HEK293 (cell line): ENCODE results near the gene CFAP97D2.

Experiments
- CTCF ChIA-PET: fragments of 350-600 bp; formaldehyde crosslinking; extraction: SDS; loops from one replicate; lab custom pipeline; 2021; ENCODE audit warnings: antibody characterized with exemption; lab: Yijun Ruan, JAX
- POLR2A ChIA-PET: fragments of 300-600 bp; formaldehyde crosslinking; extraction: SDS; loops from one replicate; lab custom pipeline; 2020; ENCODE audit warnings: antibody characterized with exemption, inconsistent platforms; lab: Yijun Ruan, JAX
- H3K27ac ChIP-seq: fragments of 200-500 bp; sonication (Bioruptor generic); 2 replicates; pipeline ENCODE4 v1.5.1; 2014; ENCODE audit warnings: low read depth, low read length, control low read depth, inconsistent platforms; ENCODE audit errors: extremely low read depth
- H3K36me3 ChIP-seq, 2 experiments: fragments of 200-500 bp in 1 of 2; sonication (Bioruptor generic) in 1 of 2; 1 replicate in 1 of 2; 2 replicates in 1 of 2; pipeline ENCODE4 v1.5.1; 2014 to 2017; ENCODE audit warnings: inconsistent platforms in 2 of 2, low read length in 2 of 2; ENCODE audit not compliant: control insufficient read depth in 2 of 2, insufficient read depth in 1 of 2
- H3K4me1 ChIP-seq: fragments of 200-500 bp; sonication (Bioruptor generic); 2 replicates; pipeline ENCODE4 v1.5.1; 2014; ENCODE audit warnings: mild to moderate bottlenecking, low read length, inconsistent platforms; ENCODE audit not compliant: control insufficient read depth, insufficient read depth
- H3K4me3 ChIP-seq: 2 replicates; pipeline ENCODE4 v1.5.1; 2011; ENCODE audit warnings: low read depth, mild to moderate bottlenecking, control low read depth, low read length, moderate library complexity
- H3K9me3 ChIP-seq: fragments of 200-500 bp; sonication (Bioruptor generic); 2 replicates; pipeline ENCODE4 v1.5.1; 2014; ENCODE audit warnings: low read depth, low read length, inconsistent platforms; ENCODE audit not compliant: control insufficient read depth, insufficient read depth
- GLI2 ChIP-seq: fragments of 450-650 bp; formaldehyde crosslinking; IDR thresholded peaks from 2 replicates; pipeline ENCODE4; 2017; ENCODE audit warnings: missing biosample characterization, missing genetic modification characterization, low read depth, borderline replicate concordance
- GLIS1 ChIP-seq: fragments of 450-650 bp; formaldehyde crosslinking; IDR thresholded peaks from 2 replicates; pipeline ENCODE4 v1.5.1; 2016; ENCODE audit warnings: missing biosample characterization, missing genetic modification characterization
- OSR2 ChIP-seq: fragments of 450-650 bp; formaldehyde crosslinking; IDR thresholded peaks from 2 replicates; pipeline ENCODE4 v1.5.1; 2016; ENCODE audit warnings: missing biosample characterization, missing genetic modification characterization
- RBAK ChIP-seq: fragments of 450-650 bp; formaldehyde crosslinking; IDR thresholded peaks from 2 replicates; pipeline ENCODE4 v1.5.1; 2016; ENCODE audit warnings: missing biosample characterization, missing genetic modification characterization
- WT1 ChIP-seq: fragments of 450-650 bp; formaldehyde crosslinking; IDR thresholded peaks from 2 replicates; pipeline ENCODE4 v1.5.1; 2016; ENCODE audit warnings: missing biosample characterization, missing genetic modification characterization
- ZBTB17 ChIP-seq: fragments of 450-650 bp; formaldehyde crosslinking; IDR thresholded peaks from 2 replicates; pipeline ENCODE4 v1.5.1; 2016; ENCODE audit warnings: missing biosample characterization, missing genetic modification characterization
- ZBTB20 ChIP-seq: fragments of 450-650 bp; formaldehyde crosslinking; IDR thresholded peaks from 2 replicates; pipeline ENCODE4 v1.5.1; 2016; ENCODE audit warnings: missing biosample characterization, missing genetic modification characterization
- ZFHX2 ChIP-seq: fragments of 450-650 bp; formaldehyde crosslinking; conservative IDR thresholded peaks from 2 replicates; pipeline ENCODE4 v1.5.1; 2016; ENCODE audit warnings: missing biosample characterization, missing genetic modification characterization
- ZIC2 ChIP-seq: fragments of 450-650 bp; formaldehyde crosslinking; IDR thresholded peaks from 2 replicates; pipeline ENCODE4 v1.5.1; 2016; ENCODE audit warnings: missing biosample characterization, missing genetic modification characterization
- ZNF214 ChIP-seq: fragments of 450-650 bp; formaldehyde crosslinking; IDR thresholded peaks from 2 replicates; pipeline ENCODE4 v1.5.1; 2017; ENCODE audit warnings: missing biosample characterization, mild to moderate bottlenecking, missing genetic modification characterization, borderline replicate concordance
- ZNF248 ChIP-seq: fragments of 450-650 bp; formaldehyde crosslinking; IDR thresholded peaks from 2 replicates; pipeline ENCODE4 v1.5.1; 2017; ENCODE audit warnings: missing biosample characterization, missing genetic modification characterization
- ZNF274 ChIP-seq, 2 experiments: fragments of 200-500 bp in 1 of 2; fragments of 450-650 bp in 1 of 2; sonication (Bioruptor generic) in 1 of 2; formaldehyde crosslinking in 1 of 2; IDR thresholded peaks; 2 replicates each; pipeline versions ENCODE4 v1.5.1 to v1.6.1; 2014 to 2016; ENCODE audit warnings: borderline replicate concordance in 1 of 2, inconsistent platforms in 1 of 2, low read length in 1 of 2, missing biosample characterization in 1 of 2, missing genetic modification characterization in 1 of 2
- ZNF391 ChIP-seq: fragments of 450-650 bp; formaldehyde crosslinking; IDR thresholded peaks from 2 replicates; pipeline ENCODE4 v1.5.1; 2016; ENCODE audit warnings: low read depth, missing biosample characterization, missing genetic modification characterization, borderline replicate concordance
- ZNF394 ChIP-seq: fragments of 450-650 bp; formaldehyde crosslinking; IDR thresholded peaks from 2 replicates; pipeline ENCODE4 v1.5.1; 2016; ENCODE audit warnings: missing biosample characterization, missing genetic modification characterization, mild to moderate bottlenecking, moderate library complexity, borderline replicate concordance
- ZNF423 ChIP-seq: fragments of 450-650 bp; formaldehyde crosslinking; IDR thresholded peaks from 2 replicates; pipeline ENCODE4 v1.5.1; 2016; ENCODE audit warnings: missing biosample characterization, missing genetic modification characterization
- ZNF426 ChIP-seq: fragments of 450-650 bp; formaldehyde crosslinking; IDR thresholded peaks from 2 replicates; pipeline ENCODE4 v1.5.1; 2017; ENCODE audit warnings: missing biosample characterization, missing genetic modification characterization, mild to moderate bottlenecking, inconsistent platforms, moderate library complexity
- ZNF48 ChIP-seq: fragments of 450-650 bp; formaldehyde crosslinking; IDR thresholded peaks from 2 replicates; pipeline ENCODE4 v1.5.1; 2016; ENCODE audit warnings: missing biosample characterization, missing genetic modification characterization
- ZNF561 ChIP-seq: fragments of 450-650 bp; IDR thresholded peaks from 2 replicates; pipeline ENCODE4 v1.5.1; 2018; ENCODE audit warnings: missing biosample characterization, missing genetic modification characterization, borderline replicate concordance
- ZNF600 ChIP-seq: fragments of 450-650 bp; formaldehyde crosslinking; IDR thresholded peaks from 2 replicates; pipeline ENCODE4 v1.5.1; 2016; ENCODE audit warnings: missing biosample characterization, missing genetic modification characterization
- ZNF624 ChIP-seq: fragments of 450-650 bp; formaldehyde crosslinking; IDR thresholded peaks from 2 replicates; pipeline ENCODE4 v1.5.1; 2017; ENCODE audit warnings: missing biosample characterization, missing genetic modification characterization
- ZNF747 ChIP-seq: fragments of 450-650 bp; formaldehyde crosslinking; IDR thresholded peaks from 2 replicates; pipeline ENCODE4 v1.5.1; 2016; ENCODE audit warnings: missing biosample characterization, missing genetic modification characterization
- ZNF791 ChIP-seq: fragments of 450-650 bp; formaldehyde crosslinking; IDR thresholded peaks from 2 replicates; pipeline ENCODE4 v1.5.1; 2016; ENCODE audit warnings: missing biosample characterization, missing genetic modification characterization
- ZNF837 ChIP-seq: fragments of 450-650 bp; formaldehyde crosslinking; IDR thresholded peaks from 2 replicates; pipeline ENCODE4 v1.5.1; 2016; ENCODE audit warnings: missing biosample characterization, missing genetic modification characterization
- TF ChIP-seq, protein P1 (sequence below): fragments of 450-650 bp; formaldehyde crosslinking; IDR thresholded peaks from 2 replicates; pipeline ENCODE4 v1.5.1; 2016; ENCODE audit warnings: missing biosample characterization, missing genetic modification characterization
- TF ChIP-seq, protein P2 (sequence below): fragments of 450-650 bp; formaldehyde crosslinking; IDR thresholded peaks from 2 replicates; pipeline ENCODE4 v1.5.1; 2016; ENCODE audit warnings: missing biosample characterization, missing genetic modification characterization
- TF ChIP-seq, protein P3 (sequence below): fragments of 450-650 bp; formaldehyde crosslinking; IDR thresholded peaks from 2 replicates; pipeline ENCODE4 v1.5.1; 2016; ENCODE audit warnings: missing biosample characterization, missing genetic modification characterization

The CFAP97D2 gene

GRCh38 chr13:114130837-114131582, 48.0 kb upstream of the CFAP97D2 start:
- H3K4me1 ChIP-seq, result no peaks in the 10 kb centered on the region
- CTCF ChIA-PET, result interaction anchor here (0.6 kb wide), 1 partner anchor 93 kb away, joined by 3 read pairs; no protein-coding TSS in a partner anchor
- no peak overlapping the region for H3K27ac ChIP-seq
- H3K36me3 ChIP-seq, result no peaks in the 10 kb centered on the region
- no peaks in the 10 kb centered on the region for H3K9me3 ChIP-seq
- H3K4me3 ChIP-seq, result peak overlapping the region; percentile 48
- POLR2A ChIA-PET, result interaction anchor here (0.9 kb wide), 1 partner anchor 12 kb away, joined by 3 read pairs; no protein-coding TSS in a partner anchor
- TF ChIP-seq ZNF214 (no peak), RBAK (tag by site-specific recombination) (no peak), ZNF248 (tag by site-specific recombination) (no peak), OSR2 (peak; percentile 53; the same call in 1 of the 2 replicates), ZNF561 (0 out of 2 replicates have a peak, but pooled peaks have one; percentile 26), ZNF426 (tag by site-specific recombination) (no peak), ZIC2 (tag by site-specific recombination) (peak; percentile 9), ZNF747 (tag by site-specific recombination) (no peak), ZNF600 (tag by site-specific recombination) (peak; percentile 95), ZNF48 (no peak), ZNF624 (tag by site-specific recombination) (no peak), WT1 (tag by site-specific recombination) (no peak), GLIS1 (tag by site-specific recombination) (peak; percentile 63), ZNF274 (IDR thresholded peaks at IDR 0.05; ENCODE audit: low read length) (no peak), ZNF274 (tag by site-specific recombination; IDR thresholded peaks at IDR 0.05; ENCODE audit: borderline replicate concordance) (no peak)
- TF ChIP-seq, protein P1, sequence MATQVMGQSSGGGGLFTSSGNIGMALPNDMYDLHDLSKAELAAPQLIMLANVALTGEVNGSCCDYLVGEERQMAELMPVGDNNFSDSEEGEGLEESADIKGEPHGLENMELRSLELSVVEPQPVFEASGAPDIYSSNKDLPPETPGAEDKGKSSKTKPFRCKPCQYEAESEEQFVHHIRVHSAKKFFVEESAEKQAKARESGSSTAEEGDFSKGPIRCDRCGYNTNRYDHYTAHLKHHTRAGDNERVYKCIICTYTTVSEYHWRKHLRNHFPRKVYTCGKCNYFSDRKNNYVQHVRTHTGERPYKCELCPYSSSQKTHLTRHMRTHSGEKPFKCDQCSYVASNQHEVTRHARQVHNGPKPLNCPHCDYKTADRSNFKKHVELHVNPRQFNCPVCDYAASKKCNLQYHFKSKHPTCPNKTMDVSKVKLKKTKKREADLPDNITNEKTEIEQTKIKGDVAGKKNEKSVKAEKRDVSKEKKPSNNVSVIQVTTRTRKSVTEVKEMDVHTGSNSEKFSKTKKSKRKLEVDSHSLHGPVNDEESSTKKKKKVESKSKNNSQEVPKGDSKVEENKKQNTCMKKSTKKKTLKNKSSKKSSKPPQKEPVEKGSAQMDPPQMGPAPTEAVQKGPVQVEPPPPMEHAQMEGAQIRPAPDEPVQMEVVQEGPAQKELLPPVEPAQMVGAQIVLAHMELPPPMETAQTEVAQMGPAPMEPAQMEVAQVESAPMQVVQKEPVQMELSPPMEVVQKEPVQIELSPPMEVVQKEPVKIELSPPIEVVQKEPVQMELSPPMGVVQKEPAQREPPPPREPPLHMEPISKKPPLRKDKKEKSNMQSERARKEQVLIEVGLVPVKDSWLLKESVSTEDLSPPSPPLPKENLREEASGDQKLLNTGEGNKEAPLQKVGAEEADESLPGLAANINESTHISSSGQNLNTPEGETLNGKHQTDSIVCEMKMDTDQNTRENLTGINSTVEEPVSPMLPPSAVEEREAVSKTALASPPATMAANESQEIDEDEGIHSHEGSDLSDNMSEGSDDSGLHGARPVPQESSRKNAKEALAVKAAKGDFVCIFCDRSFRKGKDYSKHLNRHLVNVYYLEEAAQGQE (tag by site-specific recombination), result peak; percentile 47

DNA sequence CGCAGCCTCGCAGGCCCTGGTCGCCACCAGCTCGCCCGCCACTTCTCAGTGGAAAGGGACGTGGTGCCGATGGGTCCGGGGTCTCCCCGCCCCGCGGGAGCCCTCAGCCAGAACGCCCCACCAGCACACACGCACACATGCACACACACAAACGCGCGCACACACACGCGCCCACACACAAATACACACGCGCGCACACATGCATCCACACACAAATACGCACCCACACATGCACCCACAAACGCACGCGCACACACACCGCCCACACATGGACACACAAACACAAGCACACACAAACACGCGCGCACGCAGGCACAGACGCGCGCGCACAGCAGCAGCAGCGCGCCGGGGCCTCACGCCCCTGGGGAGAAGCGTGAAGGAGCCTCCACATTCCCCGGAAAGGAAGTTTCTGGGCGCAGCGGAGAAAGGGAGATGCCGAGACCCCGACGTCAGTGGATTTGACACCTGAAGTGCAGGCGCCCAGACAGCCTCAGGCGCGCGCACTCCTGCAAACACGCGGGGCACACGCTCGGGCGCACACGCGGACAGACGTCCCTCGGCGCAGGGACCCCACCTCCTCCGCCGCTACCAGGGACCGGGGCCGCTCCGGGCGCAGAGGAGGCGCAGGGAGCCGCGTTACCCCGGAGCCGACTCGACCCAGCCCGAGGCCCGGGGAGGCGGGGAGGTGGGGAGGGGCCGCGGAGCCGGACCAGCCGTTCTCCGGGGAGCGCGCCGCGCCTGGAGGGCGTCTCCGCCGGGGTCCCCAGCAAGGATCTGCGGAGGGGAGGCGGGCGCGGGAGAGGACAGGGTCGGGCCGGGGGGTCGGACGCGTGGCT, 47.3 kb upstream of the CFAP97D2 start:
- ChIA-PET CTCF (interaction anchor here (0.6 kb wide), 1 partner anchor 94 kb away, joined by 3 read pairs; no protein-coding TSS in a partner anchor), POLR2A (interaction anchor here (0.9 kb wide), 1 partner anchor 13 kb away, joined by 3 read pairs; no protein-coding TSS in a partner anchor)
- no peaks in the 10 kb centered on the region for H3K36me3 ChIP-seq
- H3K27ac ChIP-seq, result peak overlapping the region; percentile 28; the same call in 1 of the 2 replicates
- H3K9me3 ChIP-seq, result no peaks in the 10 kb centered on the region
- no peaks in the 10 kb centered on the region for H3K4me1 ChIP-seq
- H3K4me3 ChIP-seq, result peak overlapping the region; percentile 48
- TF ChIP-seq ZNF791 (tag by site-specific recombination), result no peak
- TF ChIP-seq, protein P2, sequence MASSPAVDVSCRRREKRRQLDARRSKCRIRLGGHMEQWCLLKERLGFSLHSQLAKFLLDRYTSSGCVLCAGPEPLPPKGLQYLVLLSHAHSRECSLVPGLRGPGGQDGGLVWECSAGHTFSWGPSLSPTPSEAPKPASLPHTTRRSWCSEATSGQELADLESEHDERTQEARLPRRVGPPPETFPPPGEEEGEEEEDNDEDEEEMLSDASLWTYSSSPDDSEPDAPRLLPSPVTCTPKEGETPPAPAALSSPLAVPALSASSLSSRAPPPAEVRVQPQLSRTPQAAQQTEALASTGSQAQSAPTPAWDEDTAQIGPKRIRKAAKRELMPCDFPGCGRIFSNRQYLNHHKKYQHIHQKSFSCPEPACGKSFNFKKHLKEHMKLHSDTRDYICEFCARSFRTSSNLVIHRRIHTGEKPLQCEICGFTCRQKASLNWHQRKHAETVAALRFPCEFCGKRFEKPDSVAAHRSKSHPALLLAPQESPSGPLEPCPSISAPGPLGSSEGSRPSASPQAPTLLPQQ (tag by site-specific recombination), result no peak
- TF ChIP-seq ZBTB17 (tag by site-specific recombination), result peak; percentile 63; the same call in 1 of the 2 replicates
- 0 out of 2 replicates have a peak, but pooled peaks have one; percentile 62 for TF ChIP-seq ZNF837 (tag by site-specific recombination)
- peak; percentile 18; the same call in 1 of the 2 replicates for TF ChIP-seq ZNF423 (tag by site-specific recombination)
- peak; percentile 77; the same call in 1 of the 2 replicates for TF ChIP-seq ZNF394 (tag by site-specific recombination)
- no peak for TF ChIP-seq GLI2 (tag by site-specific recombination)
- TF ChIP-seq, protein P3, sequence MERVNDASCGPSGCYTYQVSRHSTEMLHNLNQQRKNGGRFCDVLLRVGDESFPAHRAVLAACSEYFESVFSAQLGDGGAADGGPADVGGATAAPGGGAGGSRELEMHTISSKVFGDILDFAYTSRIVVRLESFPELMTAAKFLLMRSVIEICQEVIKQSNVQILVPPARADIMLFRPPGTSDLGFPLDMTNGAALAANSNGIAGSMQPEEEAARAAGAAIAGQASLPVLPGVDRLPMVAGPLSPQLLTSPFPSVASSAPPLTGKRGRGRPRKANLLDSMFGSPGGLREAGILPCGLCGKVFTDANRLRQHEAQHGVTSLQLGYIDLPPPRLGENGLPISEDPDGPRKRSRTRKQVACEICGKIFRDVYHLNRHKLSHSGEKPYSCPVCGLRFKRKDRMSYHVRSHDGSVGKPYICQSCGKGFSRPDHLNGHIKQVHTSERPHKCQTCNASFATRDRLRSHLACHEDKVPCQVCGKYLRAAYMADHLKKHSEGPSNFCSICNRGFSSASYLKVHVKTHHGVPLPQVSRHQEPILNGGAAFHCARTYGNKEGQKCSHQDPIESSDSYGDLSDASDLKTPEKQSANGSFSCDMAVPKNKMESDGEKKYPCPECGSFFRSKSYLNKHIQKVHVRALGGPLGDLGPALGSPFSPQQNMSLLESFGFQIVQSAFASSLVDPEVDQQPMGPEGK, result peak; percentile 43; the same call in 1 of the 2 replicates
- TF ChIP-seq ZNF48, result no peak
- peak; percentile 100 for TF ChIP-seq ZFHX2 (tag by site-specific recombination)
- peak; percentile 88 for TF ChIP-seq ZNF391
- peak; percentile 66; the same call in 1 of the 2 replicates for TF ChIP-seq ZNF600 (tag by site-specific recombination)
- peak; percentile 45; the same call in 1 of the 2 replicates for TF ChIP-seq ZBTB20 (tag by site-specific recombination)
